Stimulated activated naive CD8-positive, alpha-beta T cell treated with anti-CD3 and anti-CD28 coated beads, Interleukin-15, Interleukin-2, amounts not matched to agents 100 U/mL and 50 U/mL, for 24 hours (primary cell): ENCODE measurements around the gene UNC79.

Experiments used
- ATAC-seq: fragments of 150-1000 bp; cut with Tn5 transposase; one replicate; pipeline ENCODE4 v1.10.0; 2021
- DNase-seq: peaks from one replicate; pipeline ENCODE4 v3.0.0; 2021

Gene UNC79

GRCh38 chr14:93548102-93548843, 117.5 kb downstream of the UNC79 start:
- DNase-seq (no peak), ATAC-seq (no peak)

- ATAC-seq: no peak
Observed at GRCh38 chr14:93549595-93549994, 118.9 kb downstream of the UNC79 start.

GRCh38 chr14:93564918-93565317, 134.2 kb downstream of the UNC79 start:
- ATAC-seq (no peak), DNase-seq (no peak)

More at GRCh38 chr14:93549595-93549994, 118.9 kb downstream of the UNC79 start:
- no peak for DNase-seq

DNA sequence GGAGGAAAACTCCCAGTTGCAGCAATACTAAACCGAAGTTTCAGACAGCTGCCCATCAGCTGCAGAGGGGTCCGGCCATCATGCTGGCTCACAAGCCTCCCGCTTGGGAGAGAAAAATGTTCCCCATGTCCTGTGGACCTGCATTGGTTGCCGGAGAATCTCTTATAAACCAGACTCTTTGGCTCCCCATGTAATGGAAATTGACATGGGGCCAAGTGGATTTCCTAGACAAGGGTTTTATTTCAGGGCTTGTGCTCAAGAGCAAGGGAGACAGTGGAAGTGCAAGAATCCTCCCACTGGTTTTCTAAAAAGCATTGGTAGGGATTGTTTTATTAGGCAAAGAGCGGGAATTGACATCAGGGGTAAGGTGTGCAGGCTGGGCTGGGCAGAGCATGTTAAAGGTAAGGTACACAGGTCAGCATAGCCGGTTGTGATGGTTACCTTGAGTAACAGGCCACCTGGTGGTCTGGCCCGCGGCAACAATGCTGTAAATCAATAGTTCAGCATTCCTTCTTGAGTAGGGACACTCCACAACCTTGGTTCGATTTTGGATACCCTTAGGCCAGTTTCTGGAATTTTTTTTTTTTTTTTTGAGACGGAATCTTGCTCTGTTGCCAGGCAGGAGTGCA, 135.4 kb downstream of the UNC79 start:
- no peak for DNase-seq
- ATAC-seq: no peak

GRCh38 chr14:93571275-93571674, 140.5 kb downstream of the UNC79 start:
- ATAC-seq (no peak), DNase-seq (no peak)

- DNase-seq: no peak
- ATAC-seq: no peak
Observed at GRCh38 chr14:93579178-93579577, 148.4 kb downstream of the UNC79 start.

DNA sequence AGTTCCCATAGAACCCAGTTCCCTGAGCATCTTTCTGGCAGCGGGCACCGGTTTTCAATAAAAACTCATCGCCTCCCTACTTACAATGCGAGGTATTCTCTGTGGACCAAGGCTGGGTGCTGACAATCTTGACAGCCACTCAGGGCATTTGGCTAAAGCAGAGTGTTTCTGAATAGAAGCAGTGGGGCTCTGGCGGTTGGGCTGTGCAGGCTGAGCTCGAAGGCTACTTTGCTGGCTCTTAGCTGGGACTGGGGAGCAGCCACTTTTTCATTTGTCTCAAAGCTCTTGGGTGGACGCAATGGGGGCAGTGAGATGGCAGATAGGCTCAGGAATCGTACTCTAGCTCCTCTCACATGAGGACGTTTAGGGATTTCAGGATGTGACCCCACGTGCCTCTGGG, 151.8 kb downstream of the UNC79 start:
- ATAC-seq (no peak), DNase-seq (no peak)

- DNase-seq (no peak), ATAC-seq (no peak)
Observed at GRCh38 chr14:93587330-93587729, 156.6 kb downstream of the UNC79 start.

GRCh38 chr14:93591506-93591905, 160.8 kb downstream of the UNC79 start:
- no peak for ATAC-seq
- DNase-seq: no peak

DNA sequence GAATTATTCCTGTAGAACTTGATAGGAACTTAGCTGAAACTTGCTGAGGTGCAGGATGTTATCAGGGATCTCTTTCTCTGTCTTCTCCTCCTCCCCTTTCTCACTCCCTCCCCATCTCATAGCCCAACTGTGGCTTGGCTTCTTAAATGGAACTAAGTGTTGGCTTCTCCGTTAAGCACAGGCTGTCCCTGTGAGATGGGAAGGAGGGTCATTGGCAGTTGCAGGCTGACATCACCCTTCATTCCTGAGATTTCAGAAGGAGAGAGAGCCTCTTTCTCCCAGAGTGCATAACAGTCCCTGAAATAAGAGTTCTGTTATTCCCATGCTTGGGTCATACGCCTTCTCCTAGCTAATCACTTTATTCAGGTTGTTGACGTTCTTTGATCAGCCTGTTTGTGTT, 162.0 kb downstream of the UNC79 start:
- no peak for ATAC-seq
- DNase-seq: no peak

DNA sequence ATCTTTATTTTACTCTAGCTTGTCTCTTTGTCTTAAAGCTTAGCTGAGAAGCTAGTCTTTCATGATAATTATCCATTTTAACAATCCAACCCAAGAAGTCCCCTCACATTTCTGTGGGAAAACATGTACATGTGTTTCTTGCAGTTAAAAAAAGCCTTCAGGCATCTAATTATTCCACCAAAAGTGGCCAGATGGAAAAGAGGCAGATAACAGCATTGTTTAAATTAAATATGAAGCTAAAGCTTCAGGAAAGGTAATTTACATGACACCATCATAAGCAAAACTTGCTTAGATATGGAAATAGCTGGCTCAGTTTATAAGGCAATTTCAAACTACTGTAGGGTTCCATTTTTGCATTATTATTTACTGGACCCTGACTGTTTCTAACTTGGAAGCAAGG, 175.4 kb downstream of the UNC79 start:
- DNase-seq: no peak
- no peak for ATAC-seq

DNA sequence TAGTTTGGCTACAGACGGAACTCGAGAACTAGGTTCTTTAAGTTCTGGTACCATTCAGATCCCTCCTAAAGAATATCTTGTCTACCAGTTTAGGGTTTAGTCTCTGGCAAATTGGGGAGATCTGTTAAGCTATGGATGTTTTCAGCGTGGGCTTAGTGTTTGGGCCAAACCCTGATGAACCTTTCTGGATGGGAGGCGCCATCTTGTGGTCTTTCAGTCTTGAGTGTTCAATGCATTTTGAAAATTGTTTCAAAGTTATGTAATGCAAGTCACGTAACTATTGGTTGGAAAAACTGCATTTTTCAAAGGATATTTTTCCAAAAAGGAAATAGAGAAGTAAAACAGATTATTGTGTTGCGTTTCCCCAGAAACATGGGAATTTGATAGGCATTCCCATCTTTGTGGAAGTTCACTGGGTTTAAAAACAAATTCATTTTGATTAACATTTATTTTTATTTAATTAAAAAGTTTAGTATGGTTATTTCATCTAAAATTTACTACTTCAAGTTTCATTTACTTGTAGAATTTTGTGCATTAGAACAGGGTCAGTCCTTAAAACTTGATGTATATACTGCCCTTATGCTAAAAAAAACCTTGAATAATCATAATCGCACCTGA, 188.5 kb downstream of the UNC79 start:
- peak; percentile 28 for DNase-seq
- ATAC-seq: no peak

GRCh38 chr14:93628048-93628447, 197.3 kb downstream of the UNC79 start:
- no peak for ATAC-seq
- DNase-seq: no peak

DNA sequence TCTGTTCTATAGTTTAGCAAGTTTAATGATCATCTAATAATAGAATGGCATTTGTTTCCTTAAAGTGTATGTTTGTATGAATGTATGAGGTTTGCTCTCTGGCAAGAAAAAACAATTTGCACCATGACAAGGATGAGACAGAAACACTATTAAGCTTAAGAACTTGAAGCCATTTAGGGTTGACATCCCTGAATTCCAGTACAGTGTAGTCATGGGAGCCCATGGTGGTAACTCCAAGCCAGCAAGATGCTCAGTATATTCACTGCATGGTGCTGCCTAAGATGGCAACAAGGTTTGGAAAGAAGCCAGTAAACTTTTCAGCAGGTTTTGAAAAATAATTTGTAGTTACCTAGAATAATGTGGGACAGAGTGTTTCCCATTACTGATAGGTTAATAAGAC, 198.9 kb downstream of the UNC79 start:
- DNase-seq: no peak
- no peak for ATAC-seq

DNA sequence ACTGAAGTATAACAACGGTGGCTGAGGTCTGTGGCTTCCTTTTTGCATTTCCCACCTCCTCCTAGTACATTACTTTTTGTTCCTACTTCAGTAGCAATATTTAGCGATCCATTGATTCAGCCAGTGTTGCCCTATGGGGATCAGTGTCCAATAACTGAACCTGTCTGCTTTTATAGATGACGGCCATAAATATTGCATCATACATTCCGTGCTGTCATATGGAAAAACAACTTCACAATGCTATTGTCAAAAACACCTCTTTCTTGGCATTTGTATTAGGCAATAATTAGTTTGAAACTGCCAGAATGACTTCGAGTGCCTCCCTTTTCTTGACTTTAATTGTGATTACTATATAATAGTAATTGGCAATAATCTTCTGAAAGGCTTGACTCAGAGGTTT, 208.1 kb downstream of the UNC79 start:
- DNase-seq (no peak), ATAC-seq (no peak)

DNA sequence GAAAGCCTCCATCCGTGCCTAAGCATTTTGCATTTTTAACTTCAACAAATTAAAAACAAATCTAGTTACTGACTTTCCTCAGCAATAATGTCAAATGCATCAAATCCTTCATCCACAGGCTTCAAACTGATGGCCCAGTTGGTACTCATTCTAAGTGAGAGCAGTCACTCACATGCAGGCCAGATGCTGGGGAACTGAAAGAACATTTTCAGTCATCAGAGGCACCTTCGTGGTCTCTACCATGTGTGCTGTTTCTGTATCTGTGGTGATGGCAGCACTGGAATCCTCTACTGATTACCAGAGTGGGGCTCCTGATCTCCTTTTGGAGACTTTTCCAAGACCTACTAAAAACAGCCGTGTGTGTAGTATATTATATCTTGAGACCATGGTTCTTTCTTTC, 212.4 kb downstream of the UNC79 start:
- DNase-seq: no peak
- ATAC-seq: no peak

GRCh38 chr14:93643676-93644075, 212.9 kb downstream of the UNC79 start:
- DNase-seq: no peak
- no peak for ATAC-seq

DNA sequence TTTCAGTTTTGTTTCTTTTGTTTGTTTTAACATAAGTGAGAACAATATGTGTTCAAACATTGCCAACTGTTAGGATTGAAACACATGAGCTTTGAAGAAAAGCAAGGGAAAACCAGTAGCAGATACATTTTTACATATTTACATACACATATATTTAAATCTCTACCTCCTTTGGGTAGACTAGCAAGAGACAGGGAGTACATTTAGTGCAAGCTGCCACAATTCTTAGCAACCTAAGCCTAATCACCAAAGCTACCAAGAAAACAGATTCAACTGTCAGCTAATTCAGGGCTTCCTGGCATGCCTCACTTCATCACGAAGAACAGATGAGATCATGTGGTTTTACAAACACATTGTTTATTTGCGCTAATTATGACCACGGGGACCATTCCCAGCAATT, 214.5 kb downstream of the UNC79 start:
- ATAC-seq (no peak), DNase-seq (no peak)

GRCh38 chr14:93648440-93649168, 217.9 kb downstream of the UNC79 start:
- ATAC-seq: peak; percentile 87
- peak; percentile 27 for DNase-seq

DNA sequence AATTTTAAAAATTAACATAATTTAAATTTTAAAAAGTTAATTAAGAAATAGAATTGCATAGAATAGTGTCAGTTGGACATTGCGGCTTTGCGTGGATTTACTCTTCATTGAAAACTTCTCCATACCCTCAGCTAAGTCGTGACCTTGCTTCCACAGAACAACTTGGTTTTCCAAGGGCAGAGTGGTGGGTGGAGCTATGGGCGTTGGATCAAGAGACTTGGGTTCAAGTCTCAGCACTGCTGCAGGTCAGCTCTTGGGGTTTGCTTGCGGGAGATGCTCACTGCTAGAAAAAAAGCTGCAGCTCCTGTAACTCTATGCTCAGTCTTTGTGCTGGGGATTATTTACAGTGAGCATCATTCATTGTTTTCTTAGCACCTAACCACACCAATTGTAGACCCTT, 223.9 kb downstream of the UNC79 start:
- DNase-seq (no peak), ATAC-seq (no peak)

DNA sequence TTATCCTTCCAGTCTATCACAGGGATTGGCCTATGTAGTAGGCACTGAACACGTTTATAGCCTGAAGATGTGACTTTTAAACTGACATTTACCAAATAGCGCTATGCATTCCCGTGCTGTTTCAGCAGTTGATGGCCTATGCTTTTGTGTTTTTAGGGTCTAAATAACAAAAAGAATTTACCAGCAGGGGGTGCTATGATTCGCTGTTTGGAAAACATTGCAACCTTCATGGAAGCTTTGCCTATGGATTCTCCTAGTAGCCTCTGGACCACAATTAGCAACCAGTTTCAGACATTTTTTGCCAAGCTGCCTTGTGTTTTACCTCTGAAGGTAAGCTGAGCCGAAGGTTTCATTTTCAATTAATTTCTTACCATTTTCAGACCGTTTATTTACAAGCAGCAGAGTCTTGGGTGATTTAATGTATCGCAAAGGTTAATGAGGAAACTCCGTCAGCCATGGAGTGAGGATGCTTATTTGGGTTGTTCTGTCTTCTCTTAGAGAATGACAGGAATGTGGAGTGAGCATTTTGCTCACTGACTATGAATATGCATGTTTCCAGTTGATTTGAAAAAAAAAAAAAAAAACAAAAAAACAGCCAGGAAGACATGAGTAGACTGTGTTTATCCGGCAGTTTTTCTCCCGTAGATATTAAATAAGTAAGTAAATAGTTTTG, 224.5 kb downstream of the UNC79 start:
- no peak for DNase-seq
- no peak for ATAC-seq

DNA sequence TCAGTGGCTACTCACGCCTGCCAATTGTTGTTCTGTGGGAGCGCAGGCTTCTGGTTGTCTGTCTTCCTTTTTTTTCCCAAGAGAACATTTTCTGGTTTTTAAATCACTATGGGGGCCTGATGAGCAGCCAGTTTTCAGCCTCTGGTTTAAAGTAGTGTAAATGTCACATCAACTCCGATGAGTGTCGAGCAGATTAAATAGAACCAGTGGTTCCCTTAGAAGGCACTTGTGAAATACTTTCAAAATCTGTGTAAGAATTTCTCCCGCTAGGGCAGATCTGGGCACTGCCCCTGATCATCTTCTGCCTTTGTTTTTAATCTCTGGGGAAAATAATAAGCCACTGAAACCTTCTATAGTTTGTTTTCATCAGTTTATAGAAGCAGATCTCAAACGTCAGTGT, 227.1 kb downstream of the UNC79 start:
- ATAC-seq (no peak), DNase-seq (no peak)
